K562 (cell line): Measurements from ENCODE around the gene FKBP9. TPM values are rescaled to one million over a fixed set of nuclear protein-coding genes. Genes with fewer than 3 reads are reported as not detected.
A peak's percentile ranks its signal among the peaks of the same experiment; 100 is the strongest.

Experiments
- ATAC-seq: fragments of 200-7000 bp; cut with Tn5 transposase; 3 replicates; pipeline ENCODE4 v1.9.1; 2020; ENCODE audit warnings: moderate library complexity
- BruUV-seq: library from RNA; stranded (reverse); fragments of 400-500 nt; replicated peaks from 2 replicates; lab custom pipeline; 2021; lab: Mats Ljungman, UMichigan
- CTCF ChIA-PET: fragments of 300-600 bp; formaldehyde crosslinking; extraction: SDS; loops from one replicate; lab custom pipeline; 2021; ENCODE audit warnings: low intra/inter-chr PET ratio; lab: Yijun Ruan, JAX
- POLR2A ChIA-PET: fragments of 300-600, 350-650 bp; sonication (Branson Sonifier 250); formaldehyde crosslinking; extraction: SDS; loops from one replicate; lab custom pipeline; 2021; ENCODE audit warnings: antibody characterized with exemption, inconsistent platforms; lab: Yijun Ruan, JAX
- DNase-seq, 4 experiments: peaks; one replicate each; pipeline versions ENCODE4 v3.0.0 to v3.0.0-alpha.2; 2011 to 2018; ENCODE audit warnings: low spot score in 3 of 4, mixed read lengths in 3 of 4; ENCODE audit errors: extremely low read depth in 1 of 4
- FAIRE-seq: peaks from 2 replicates; lab custom pipeline; 2011; peaks lifted over from hg19 to GRCh38; lab: Jason Lieb, UNC
- H2AFZ ChIP-seq: 2 replicates; pipeline ENCODE4 v1.6.0; 2011; ENCODE audit warnings: low read depth, low read length, control low read depth, inconsistent platforms
- H3K27ac ChIP-seq: fragments of 200-600 bp; 3 replicates; pipeline ENCODE4 v1.8.0; 2011; ENCODE audit warnings: low read depth, mild to moderate bottlenecking, control low read depth, inconsistent platforms, low read length, moderate library complexity, mixed read lengths; ENCODE audit errors: extremely low read depth
- H3K27me3 ChIP-seq, 2 experiments: fragments of 300-600 bp in 1 of 2; 2 replicates in 1 of 2; 3 replicates in 1 of 2; pipeline versions ENCODE4 v1.6.0 to v1.8.0; 2011; ENCODE audit warnings: inconsistent platforms in 2 of 2, low read length in 2 of 2, mild to moderate bottlenecking in 1 of 2, mixed read lengths in 1 of 2, moderate library complexity in 1 of 2; ENCODE audit not compliant: control insufficient read depth in 2 of 2, insufficient read depth in 2 of 2
- H3K36me3 ChIP-seq: fragments of 300-600 bp; 3 replicates; pipeline ENCODE4 v1.8.0; 2011; ENCODE audit warnings: mild to moderate bottlenecking, low read length, inconsistent platforms; ENCODE audit not compliant: control insufficient read depth, insufficient read depth
- H3K4me1 ChIP-seq, 2 experiments: fragments of 200-600 bp in 1 of 2; replicated peaks in 1 of 2; 2 replicates in 1 of 2; 3 replicates in 1 of 2; pipeline versions ENCODE4 v1.5.1 to v1.8.0; 2011; ENCODE audit warnings: inconsistent platforms in 2 of 2, low read length in 2 of 2, mild to moderate bottlenecking in 1 of 2, mixed read lengths in 1 of 2, moderate library complexity in 1 of 2; ENCODE audit not compliant: control insufficient read depth in 2 of 2, insufficient read depth in 2 of 2
- H3K4me2 ChIP-seq: 2 replicates; pipeline ENCODE4 v1.6.1; 2011; ENCODE audit warnings: low read length, control low read depth, inconsistent platforms, mixed read lengths; ENCODE audit not compliant: insufficient read depth
- H3K4me3 ChIP-seq: fragments of 200-600 bp; sonication (generic), shearing (Covaris generic); 2 replicates; pipeline ENCODE4 v1.5.1; 2016; ENCODE audit warnings: control low read depth, inconsistent platforms
- H3K79me2 ChIP-seq: fragments of 200-600 bp; 3 replicates; pipeline ENCODE4 v1.8.0; 2011; ENCODE audit warnings: low read length, inconsistent platforms; ENCODE audit not compliant: control insufficient read depth, insufficient read depth
- H3K9ac ChIP-seq, 2 experiments: 2 replicates each; pipeline versions ENCODE4 v1.6.0 to v1.6.1; 2011; ENCODE audit warnings: low read depth in 2 of 2, low read length in 2 of 2, control low read depth in 1 of 2, inconsistent platforms in 1 of 2, mild to moderate bottlenecking in 1 of 2, mixed read lengths in 1 of 2; ENCODE audit not compliant: insufficient read depth in 1 of 2
- H3K9me1 ChIP-seq: one replicate; pipeline ENCODE4 v1.6.0; 2011; ENCODE audit warnings: inconsistent platforms, mild to moderate bottlenecking, low read length, moderate library complexity; ENCODE audit not compliant: control insufficient read depth, insufficient read depth
- H3K9me3 ChIP-seq: replicated peaks from 2 replicates; pipeline ENCODE4 v1.5.1; 2011; ENCODE audit warnings: low read depth, low read length, inconsistent platforms; ENCODE audit not compliant: control insufficient read depth, insufficient read depth
- H4K20me1 ChIP-seq: replicated peaks from 2 replicates; pipeline ENCODE4 v1.6.1; 2011; ENCODE audit warnings: low read length, inconsistent platforms, mixed read lengths; ENCODE audit not compliant: control insufficient read depth, insufficient read depth
- CTCFL ChIP-seq: IDR thresholded peaks from 2 replicates; pipeline ENCODE4 v1.6.1; 2011; ENCODE audit warnings: borderline replicate concordance, low read depth, mild to moderate bottlenecking, moderate library complexity, low read length; ENCODE audit not compliant: insufficient read depth, poor library complexity, severe bottlenecking
- RFX1 ChIP-seq: fragments of 450-650 bp; IDR thresholded peaks from 2 replicates; pipeline ENCODE4 v1.6.1; 2016; ENCODE audit warnings: mild to moderate bottlenecking, moderate library complexity
- ZNF507 ChIP-seq: conservative IDR thresholded peaks from 2 replicates; pipeline ENCODE4 v1.6.1; 2017; ENCODE audit warnings: missing genetic modification characterization, missing compliant biosample characterization
- WGBS: fragments of 100-300 bp; shearing (Covaris generic); methylation state at CpG from one replicate; pipeline ENCODE4 v1.1.6; 2016; ENCODE audit warnings: low coverage, mixed read lengths; ENCODE audit not compliant: insufficient coverage; ENCODE audit errors: missing lambda C conversion rate; 5-methylcytosine and 5-hydroxymethylcytosine counted together
- in situ Hi-C: fragments of 300-500 bp; cut with MboI; formaldehyde crosslinking; loops from 4 replicates; pipeline ENCODE4 v1.15.0; 2018; ENCODE audit warnings: inconsistent platforms, mixed read lengths
- intact Hi-C: fragments of 100-400 bp; cut with micrococcal nuclease; formaldehyde crosslinking; loops from 2 replicates; pipeline ENCODE4 v1.14.2; 2022
- polyA plus RNA-seq, 8 experiments: library from polyadenylated mRNA; depleted of rRNA in 4 of 8; stranded (reverse) in 5 of 8; unstranded in 3 of 8; fragments of >200 nt; fragmentation: Nextera tagmentation in 2 of 8; fragmentation: Illumina TruSeq in 1 of 8; extraction: Ambion mirVana in 2 of 8; extraction: Trizol in 1 of 8; gene quantifications; 2 replicates each; pipeline versions ENCODE4 v1.2.1 to v1.2.3, GENCODE V29; 2011 to 2014; ENCODE audit warnings: inconsistent platforms in 1 of 8, missing spikeins in 1 of 8
- total RNA-seq, 7 experiments: library from RNA; depleted of rRNA in 6 of 7; stranded (reverse); fragments of >200 nt in 6 of 7; fragmentation: Illumina TruSeq in 2 of 7; extraction: Trizol in 2 of 7; gene quantifications; 2 replicates each; pipeline versions ENCODE4 v1.2.1 to v1.2.3, GENCODE V29; 2011 to 2021; ENCODE audit warnings: low replicate concordance in 1 of 7

FKBP9 gene
- total and polyA plus RNA-seq, 9 of the 15 experiments (the other 6 are each of a cell fraction or from before 2014, with no cell fraction given) = 5.9 to 23.7 (median 15.8) TPM

- Histone ChIP-seq H3K9ac (no peak overlapping the region), H3K36me3 (no peaks in the 10 kb centered on the region; the same call in 2 of the 3 replicates), H3K79me2 (peaks cover 97% of the 10 kb centered on the region), H3K4me3 (no peak overlapping the region), H3K27ac (peak overlapping the region; percentile 41; the same call in 1 of the 3 replicates), H3K9me1 (no peaks in the 10 kb centered on the region)
- POLR2A ChIA-PET = interaction anchor here (0.6 to 1.0 kb wide), 2 partner anchors 13 to 16 kb away, joined by 3 read pairs; no protein-coding TSS in a partner anchor
- no TSS peak for BruUV-seq
- TF ChIP-seq RFX1 = peak; percentile 37
- TF ChIP-seq CTCFL = peak; percentile 10
- TF ChIP-seq ZNF507 (tag) = no peak
- TF ChIP-seq, all 486 proteins: peak for 2
- Histone ChIP-seq H4K20me1 (peaks cover 6% of the 10 kb centered on the region), H3K4me1 (peaks cover 8 to 20% of the 10 kb centered on the region in 2 experiments; a peak in 3 of 5 replicates), H3K9me3 (no peaks in the 10 kb centered on the region), H3K4me2 (no peak overlapping the region), H3K27me3 (no peaks in the 10 kb centered on the region), H2AFZ (no peak overlapping the region)
- in situ Hi-C loops (loop anchor here (10.0 kb wide), 1 partner anchor 350 kb away; no protein-coding TSS in a partner anchor), intact Hi-C loops (loop anchor here (5.0 kb wide), 1 partner anchor 152 kb away; the partner anchor contains the start of gene KBTBD2)
- ATAC-seq (peak; percentile 18; the same call in 1 of the 3 replicates), FAIRE-seq (no peak), DNase-seq (no peak)
- WGBS = 38% methylated on average over 3 of the region's 3 CpGs
- CTCF ChIA-PET = no interaction called here
Observed at GRCh38 chr7:33044401-33044718, 87.1 kb downstream of the FKBP9 start.
